Cardiac septum (tissue), 1 donor: ENCODE measurements around the gene ETFBKMT. TPM values are rescaled to one million over a fixed set of nuclear protein-coding genes. Genes with fewer than 3 reads are reported as not detected.
A peak's percentile ranks its signal among the peaks of the same experiment; 100 is the strongest.
"Not testable (repeated sequence)": the region's sequence is repeated elsewhere in the genome, so short reads cannot be mapped to it uniquely, and the experiment has no call there.

Source experiments
- DNase-seq: peaks from one replicate; pipeline ENCODE4 v3.0.0-alpha.2; 2020; ENCODE audit warnings: low spot score
- intact Hi-C: fragments of 100-400 bp; cut with DNase I; formaldehyde crosslinking; loops from one replicate; pipeline ENCODE4 v1.14.0; 2022
- total RNA-seq: library from RNA; stranded (reverse); fragmentation: NEBNext Ultra II Directional; extraction: Animal tissue kit (Norgen Biotek cat#: 25700); gene quantifications from one replicate; pipeline ENCODE4 v1.2.1, GENCODE V29; 2021
- donor health status: DM: no; HTN: no; CAD: no.

ETFBKMT gene
- total RNA-seq, 1 donor from 2014 or later, result 5.7 TPM

DNA sequence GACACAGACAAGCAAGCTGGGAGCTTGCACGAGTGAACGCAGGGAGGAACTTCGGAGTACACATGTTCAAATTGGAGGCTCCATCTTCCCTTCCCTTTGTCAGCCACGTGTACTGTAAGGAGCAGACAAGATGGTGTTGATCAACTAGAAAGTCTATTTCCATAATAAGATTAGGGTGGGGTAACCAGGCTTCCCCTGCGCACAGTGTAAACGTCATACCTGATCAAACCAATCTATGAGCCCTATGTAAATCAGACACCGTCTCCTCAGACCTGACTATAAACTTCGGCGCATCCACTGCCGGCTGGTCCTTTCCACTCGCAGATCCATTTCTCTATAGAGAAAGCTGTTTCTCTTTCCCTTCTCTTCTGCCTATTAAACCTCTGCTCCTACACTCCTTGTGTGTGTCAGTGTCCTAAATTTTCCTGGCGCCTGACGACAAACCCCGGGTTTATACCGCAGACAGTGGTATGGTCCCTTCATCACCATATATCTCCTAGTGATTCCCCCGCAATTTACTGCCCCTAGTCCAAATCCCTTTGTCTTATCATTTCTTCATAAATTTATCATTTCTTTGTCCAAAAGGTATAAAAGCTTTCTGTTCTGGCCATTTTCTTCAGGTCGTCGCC is 7.5 kb upstream of the ETFBKMT start:
- intact Hi-C loops, result loop anchor here (10.0 kb wide), 2 partner anchors 653 to 1023 kb away; partner anchors contain the start of gene DNM1L
- no peak for DNase-seq

DNA sequence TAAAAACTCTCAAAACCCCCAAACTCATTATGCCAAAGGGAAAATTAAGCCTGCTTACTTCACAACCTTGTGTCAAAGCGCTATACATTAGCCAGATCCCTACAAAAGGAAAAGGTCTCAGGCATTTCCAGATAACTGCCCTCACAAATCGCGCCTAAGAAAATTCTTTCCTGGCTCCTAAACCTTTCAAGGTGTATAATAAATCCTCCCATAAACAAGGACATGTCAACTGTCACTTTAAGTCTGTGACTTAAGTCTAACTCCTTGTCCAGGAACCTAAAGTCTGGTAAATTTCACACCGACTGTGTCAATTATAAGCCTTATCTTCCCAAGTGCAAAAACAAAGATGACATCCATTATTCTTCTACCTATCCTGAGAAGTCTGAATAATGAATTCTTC is 4.3 kb upstream of the ETFBKMT start:
- intact Hi-C loops, result loop anchor here (5.0 to 10.0 kb wide), 3 partner anchors 72 to 1020 kb away; partner anchors contain the start of genes AMN1 and DNM1L
- no peak for DNase-seq

DNA sequence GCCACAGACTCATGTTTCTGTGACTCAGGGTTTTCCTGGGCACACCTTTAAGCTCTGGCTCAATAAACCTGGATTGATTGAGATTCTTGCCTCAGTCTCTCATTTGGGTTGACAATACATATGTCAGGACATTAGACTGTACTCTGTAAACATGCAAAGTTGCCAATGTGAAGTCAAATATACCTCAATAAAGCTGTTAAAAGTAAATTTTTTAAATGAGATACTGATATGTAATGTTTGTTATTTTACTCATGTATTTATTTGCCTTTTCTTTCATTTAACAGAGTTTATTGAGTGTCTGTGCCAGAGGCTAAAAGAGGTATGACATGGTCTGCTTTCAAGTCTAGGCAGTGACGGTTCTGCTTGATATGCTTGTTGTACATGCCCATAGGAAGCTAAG is 3.7 kb upstream of the ETFBKMT start:
- intact Hi-C loops, result loop anchor here (5.0 to 10.0 kb wide), 3 partner anchors 72 to 1019 kb away; partner anchors contain the start of genes AMN1 and DNM1L
- DNase-seq, result no peak

DNA sequence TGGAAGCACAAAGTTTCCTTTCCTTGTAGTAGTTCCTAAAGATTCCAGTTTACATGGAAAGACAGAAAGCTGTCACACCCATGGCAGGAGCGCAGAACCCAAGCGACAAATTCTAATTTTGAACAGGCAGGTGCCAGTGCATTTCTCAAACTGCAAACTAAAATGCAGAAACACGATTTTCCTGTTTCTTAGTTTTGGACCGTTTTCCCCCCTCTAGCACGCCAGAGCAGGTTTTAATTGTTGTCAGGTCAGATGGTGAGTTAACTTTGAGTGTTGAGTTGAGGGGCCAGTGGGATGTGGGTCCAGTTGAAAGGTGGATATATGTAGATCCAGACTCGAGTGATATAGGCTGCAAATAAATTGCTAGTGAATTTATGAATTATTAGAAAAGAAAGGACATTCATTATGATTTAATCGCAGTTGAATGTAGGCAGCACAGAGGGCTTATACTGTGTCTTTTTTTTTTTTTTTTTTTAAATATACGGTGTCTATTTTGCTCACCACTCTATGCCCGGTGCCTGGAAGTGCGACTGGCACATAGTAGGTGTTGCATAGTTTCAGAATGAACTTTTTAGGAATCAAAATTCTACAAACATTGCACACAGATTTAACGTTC is 909 bp upstream of the ETFBKMT start:
- intact Hi-C loops, result loop anchor here (2.0 to 10.0 kb wide), 4 partner anchors 69 to 1016 kb away; partner anchors contain the start of genes AMN1, DNM1L and RESF1
- no peak for DNase-seq

DNA sequence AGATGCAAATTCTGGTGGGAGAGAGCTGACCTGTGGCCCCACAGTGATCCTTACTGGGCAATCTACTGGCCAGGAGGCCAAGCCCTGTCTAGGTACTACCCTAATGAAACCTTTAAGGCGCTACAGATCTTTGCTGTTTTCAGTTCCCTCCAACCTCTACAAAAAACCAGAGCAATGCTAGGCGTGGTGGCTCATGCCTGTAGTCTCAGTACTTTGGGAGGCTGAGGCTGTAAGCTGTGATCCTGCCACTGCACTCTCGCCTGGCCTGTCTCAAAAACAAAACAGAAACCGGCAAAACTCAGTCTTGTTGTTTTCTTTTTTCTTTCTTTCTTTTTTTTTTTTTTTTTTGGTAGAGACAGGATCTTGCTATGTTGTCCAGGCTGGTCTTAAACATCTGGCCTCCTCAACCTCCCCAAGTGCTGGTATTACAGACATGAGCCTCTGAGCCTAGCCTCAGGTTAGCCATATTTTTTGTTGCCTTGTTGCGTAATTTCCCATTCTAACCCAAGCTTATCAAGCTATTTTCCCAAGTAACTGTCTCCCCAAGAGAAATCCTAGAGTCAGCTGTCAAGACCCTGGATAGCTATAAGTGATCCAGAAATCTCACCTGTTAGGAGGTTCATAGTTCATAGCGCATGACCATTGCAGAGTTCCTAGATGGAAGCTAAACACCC is 2.8 kb downstream of the ETFBKMT start:
- DNase-seq, result no peak
- intact Hi-C loops, result no loop called here

DNA sequence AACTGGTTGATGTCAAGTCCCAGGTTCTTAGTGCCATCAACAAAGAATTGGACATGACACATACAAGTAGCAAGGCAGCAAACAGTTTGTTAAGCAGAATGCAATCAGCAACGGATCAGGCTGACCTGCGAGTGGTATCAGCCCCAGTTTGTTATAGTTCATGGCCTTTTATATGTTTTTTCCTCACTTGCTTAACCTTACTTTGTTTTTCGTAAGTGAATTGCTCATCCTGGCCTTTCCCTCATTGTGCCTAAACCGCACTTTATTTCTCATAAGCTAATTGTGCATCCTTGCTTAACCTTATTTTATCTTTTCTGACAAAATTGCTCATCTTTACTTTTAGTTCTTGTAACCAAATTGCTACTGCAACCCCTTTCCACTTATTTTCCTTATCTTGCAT is 4.1 kb downstream of the ETFBKMT start:
- DNase-seq, result no peak
- intact Hi-C loops, result no loop called here

DNA sequence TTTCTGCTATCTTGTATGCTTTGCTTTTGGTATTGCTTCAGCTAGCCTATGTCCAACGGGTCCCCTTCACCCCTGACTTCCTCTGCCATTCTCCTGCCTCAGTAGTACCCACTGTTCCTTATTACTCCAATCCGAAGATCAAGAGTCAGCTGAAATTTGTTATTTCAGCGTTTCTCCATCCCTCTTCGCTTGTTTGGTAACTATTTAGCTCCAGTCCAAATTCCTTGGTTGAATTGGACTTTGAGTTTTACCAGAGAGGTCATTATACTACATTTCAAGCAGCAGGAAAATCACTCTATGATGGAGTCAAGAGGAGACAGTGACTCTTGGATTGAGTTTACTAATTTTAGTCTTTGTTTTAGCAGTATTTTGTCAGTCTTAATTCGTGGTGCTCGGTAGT is 4.5 kb downstream of the ETFBKMT start:
- intact Hi-C loops, result no loop called here
- no peak for DNase-seq

DNA sequence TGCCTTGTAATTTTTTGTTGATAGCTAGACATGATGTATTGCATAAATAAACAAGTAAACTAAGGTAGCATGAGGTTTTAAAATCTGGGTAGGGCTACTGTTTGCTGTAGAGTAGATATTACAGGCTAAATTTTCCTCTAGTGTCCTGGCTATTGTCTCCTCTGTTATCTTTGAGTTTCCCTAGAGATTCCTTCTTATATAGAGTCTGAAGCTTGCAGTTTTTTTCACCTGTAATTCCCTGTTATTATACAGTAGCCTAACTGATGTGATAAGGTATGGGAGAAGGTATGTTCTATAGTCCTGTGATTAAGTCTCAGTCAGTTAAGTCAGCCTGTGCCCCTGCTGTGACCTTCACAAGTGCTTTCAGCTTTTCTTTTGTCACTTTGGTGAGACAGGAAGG is 9.5 kb downstream of the ETFBKMT start:
- no peak for DNase-seq
- intact Hi-C loops, result no loop called here

DNA sequence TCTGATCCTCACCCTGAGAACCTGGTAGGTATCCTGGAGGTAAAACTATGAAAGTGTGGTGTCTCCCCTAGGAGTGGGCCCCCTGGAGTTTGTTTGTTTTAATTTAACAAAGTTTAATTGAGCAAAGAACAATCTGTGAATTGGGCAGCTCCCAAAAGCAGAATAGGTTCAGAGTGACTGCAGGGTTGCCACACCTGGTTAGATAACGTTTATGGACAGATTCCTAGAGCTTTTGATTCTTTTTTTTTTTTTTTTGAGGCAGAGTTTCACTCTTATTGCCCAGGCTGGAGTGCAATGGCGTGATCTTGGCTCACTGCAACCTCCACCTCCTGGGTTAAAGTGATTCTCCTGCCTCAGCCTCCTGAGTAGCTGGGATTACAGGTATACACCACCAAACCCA is 10.1 kb downstream of the ETFBKMT start:
- DNase-seq, intact Hi-C loops: not testable (repeated sequence)

DNA sequence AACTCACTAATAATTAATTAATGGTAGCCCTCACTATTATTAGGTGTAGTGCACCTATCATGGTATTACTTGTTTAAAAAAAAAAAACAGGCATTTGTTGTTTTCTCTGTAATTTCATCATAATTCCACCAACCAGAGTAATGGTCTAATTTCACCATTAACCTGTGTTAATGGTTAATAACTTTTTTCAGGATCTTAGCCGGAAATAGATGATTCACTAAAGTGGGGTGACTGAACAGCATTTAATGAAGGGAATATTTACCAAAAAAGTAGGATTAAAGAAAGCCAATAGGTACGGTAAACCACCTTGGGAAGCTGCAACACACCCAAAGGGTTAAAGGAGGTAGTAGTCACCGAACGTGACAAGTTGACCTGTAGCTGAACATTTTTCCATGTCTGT is 13.0 kb downstream of the ETFBKMT start:
- no peak for DNase-seq
- intact Hi-C loops, result no loop called here

DNA sequence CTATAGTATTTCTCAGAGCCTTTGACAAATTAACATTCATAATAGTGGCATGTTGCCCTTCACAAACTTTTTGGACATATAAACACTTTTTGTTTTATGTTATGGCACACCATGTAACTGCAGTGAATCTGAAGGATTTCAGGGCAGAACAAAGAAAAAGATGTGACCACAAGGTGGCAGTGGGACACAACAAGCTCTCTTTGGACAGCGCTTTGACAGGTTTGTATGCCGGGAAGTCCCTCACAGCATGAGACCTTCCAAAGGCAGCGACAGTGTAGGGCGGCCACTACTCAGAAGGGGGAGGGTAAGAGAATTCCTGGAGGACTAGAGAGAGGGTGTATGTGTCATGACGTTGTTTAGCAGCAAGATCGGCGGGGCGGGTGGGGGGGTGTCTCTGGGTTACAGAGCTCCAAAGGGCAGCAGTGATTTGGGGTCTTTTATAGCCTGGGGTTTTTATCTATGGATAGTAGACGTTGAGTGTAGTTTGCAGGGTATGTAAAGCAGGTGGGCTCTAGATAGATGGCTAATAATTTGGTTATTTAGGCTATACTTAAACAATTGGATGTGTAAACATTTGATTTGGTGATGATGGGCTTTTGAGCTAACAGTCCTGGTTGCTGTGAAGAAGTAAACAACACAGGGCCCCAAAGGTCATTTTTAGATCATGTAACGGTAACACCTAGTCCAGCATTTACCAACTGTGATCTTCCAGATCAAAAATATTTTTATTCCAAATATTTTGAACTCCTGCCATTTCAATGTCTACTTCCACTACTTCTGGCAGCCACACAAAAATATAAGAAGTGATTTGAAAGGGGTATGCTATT is 22.9 kb downstream of the ETFBKMT start:
- intact Hi-C loops, result loop anchor here (10.0 kb wide), 2 partner anchors 382 to 622 kb away; no protein-coding TSS in a partner anchor
- DNase-seq, result peak; percentile 78

DNA sequence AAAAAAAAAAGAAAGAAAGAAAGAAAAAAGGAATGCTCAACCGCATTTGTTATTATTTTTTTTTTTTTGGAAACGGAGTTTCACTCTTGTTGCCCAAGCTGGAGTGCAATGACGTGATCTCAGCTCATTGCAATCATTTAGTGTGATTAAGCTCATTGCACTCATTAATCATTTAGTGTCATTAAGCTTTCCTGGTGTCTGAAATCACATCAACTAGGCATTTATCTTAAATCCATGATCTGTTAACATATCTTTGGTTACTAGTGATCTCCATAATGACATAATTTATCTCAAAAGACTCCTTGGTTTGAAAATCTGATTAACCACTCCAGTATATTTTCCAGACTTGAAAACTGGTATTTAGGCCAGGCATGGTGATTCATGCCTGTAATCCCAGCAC is 26.3 kb downstream of the ETFBKMT start:
- intact Hi-C loops, result loop anchor here (10.0 kb wide), 2 partner anchors 379 to 619 kb away; no protein-coding TSS in a partner anchor
- DNase-seq, result no peak

DNA sequence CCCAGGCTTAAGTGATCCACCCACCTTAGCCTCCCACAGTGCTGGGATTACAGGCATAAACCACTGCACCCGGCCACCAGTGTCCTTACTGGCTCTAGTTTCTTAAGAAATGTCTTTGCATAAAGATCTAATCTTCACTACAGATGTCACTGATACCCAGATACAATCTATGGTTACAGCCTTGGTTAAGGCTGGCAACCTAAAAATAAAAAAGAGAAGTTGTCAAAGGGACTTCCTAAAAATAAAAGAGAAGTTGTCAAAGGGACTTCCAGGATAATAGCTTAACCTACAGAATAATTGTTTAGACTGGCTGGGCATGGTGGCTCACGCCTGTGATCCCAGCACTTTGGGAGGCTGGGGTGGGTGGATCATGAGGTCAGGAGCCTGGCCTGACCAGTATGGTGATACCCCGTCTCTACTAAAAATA is 27.6 kb downstream of the ETFBKMT start:
- intact Hi-C loops, result loop anchor here (10.0 kb wide), 2 partner anchors 378 to 618 kb away; no protein-coding TSS in a partner anchor
- no peak for DNase-seq

DNA sequence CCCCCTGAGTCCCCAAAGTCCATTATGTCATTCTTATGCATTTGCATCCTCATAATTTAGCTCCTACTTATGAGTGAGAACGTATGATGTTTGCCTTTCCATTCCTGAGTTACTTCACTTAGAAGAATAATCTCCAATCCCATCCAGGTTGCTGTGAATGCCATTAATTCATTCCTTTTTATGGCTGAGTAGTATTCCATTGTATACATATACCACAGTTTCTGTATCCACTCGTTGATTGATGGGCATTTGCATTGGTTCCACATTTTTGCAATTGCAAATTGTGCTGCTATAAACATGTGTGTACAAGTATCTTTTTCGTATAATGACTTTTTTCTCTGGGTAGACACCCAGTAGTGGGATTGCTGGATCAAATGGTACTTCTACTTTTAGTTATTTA is 30.4 kb downstream of the ETFBKMT start:
- intact Hi-C loops, result loop anchor here (10.0 kb wide), 2 partner anchors 375 to 615 kb away; no protein-coding TSS in a partner anchor
- DNase-seq, result not testable (repeated sequence)

DNA sequence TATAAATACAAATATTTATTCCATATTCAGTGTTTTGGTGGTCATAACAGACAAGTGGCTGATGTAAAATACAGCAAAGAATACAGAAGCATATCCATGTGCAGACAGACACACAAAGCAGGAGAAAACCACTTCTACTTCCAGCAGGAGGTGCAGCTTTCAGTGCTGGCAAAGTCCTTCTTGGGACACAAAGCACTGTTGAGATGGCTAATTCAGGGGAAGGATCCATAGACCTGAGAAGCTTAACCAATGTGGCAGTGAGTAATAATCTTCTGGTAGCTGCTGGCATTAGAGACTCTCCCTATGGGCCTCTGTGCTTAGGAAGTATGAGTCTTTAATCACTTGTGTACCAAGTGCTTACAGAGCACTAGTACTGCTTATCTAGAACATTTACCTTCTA is 42.6 kb downstream of the ETFBKMT start:
- intact Hi-C loops, result no loop called here
- DNase-seq, result no peak

DNA sequence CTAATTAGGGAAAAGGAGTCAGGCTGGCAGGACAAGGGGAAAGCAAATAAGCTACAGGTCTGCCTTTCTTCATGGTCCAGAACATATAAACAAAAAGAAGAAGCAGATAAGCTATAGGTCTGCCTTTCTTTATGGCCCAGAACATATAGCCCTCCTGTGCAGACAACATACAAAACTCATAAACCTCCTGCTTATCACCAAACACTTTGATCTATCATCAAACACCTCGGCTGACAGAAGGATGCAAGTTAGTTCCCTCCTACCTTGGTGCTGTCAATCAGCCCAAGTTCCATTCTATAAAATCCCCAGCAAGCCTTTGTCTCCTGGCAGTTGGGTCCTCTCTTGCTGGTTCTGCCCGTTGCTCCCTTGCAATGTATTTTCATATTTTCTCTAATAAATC is 46.1 kb downstream of the ETFBKMT start:
- intact Hi-C loops, result no loop called here
- no peak for DNase-seq

DNA sequence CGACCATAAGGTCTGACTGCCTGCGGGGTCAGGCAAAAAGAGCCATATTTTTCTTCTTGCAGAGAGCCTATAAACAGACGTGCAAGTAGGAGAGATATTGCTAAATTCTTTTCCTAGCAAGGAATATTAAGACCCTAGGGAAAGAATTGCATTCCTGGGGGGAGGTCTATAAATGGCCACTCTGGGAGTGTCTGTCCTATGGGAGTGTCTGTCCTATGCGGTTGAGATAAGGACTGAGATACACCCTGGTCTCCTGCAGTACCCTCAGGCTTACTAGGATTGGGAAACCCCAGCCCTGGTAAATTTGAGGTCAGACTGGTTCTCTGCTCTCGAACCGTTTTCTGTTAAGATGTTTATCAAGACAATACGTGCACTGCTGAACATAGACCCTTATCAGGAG is 48.6 kb downstream of the ETFBKMT start:
- DNase-seq, intact Hi-C loops: not testable (repeated sequence)

DNA sequence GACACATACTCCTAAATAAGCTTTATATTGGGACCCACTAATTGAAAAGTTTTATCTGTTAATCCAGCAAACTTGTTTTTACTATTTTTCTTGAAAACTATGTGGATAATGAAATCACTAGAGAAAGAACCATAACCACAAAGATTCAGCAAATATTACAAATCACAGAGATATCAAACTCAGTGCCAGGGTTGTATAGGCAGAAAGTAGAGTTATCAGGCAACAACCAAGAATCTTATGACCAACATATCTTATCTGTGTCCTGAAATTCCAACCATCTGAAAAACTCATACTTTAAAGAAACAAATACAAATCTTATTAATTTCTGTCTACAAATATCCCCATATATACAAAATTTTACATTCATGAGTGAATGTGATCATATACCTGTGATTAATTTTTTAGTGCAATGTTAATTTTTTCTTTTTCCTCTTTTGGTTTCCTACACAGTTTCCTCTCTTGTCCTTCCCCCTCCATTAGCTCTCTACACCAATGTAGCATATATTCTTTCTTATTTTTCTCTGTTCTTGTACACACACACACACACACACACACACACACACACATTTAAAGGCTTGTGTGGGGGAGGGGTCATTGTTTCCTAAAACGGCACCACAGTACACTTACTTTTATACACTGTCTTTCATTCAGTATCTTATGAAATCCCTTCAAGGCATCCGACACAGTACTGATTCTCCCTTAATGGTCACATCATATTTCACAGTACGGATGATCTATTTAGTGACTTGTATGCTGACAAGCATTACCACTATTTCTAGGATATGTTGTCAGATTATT is 50.7 kb downstream of the ETFBKMT start:
- no peak for DNase-seq
- intact Hi-C loops, result no loop called here

DNA sequence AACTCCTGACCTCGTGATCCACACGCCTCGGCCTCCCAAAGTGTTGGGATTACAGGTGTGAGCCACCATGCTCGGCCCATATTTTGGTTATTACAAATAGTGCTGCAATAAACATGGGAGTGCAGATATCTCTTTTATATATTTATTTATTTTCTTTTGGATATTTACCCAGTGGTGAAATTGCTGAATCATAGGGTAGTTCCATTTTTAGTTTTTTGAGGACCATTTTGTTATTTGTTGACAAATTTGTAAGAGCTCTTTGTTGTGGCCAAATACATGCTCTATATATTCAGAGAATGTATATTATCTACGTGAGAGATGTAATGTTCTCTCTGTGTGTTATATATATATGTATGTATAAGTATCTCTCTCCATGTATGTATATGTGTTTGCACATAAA is 53.4 kb downstream of the ETFBKMT start:
- intact Hi-C loops, result no loop called here
- DNase-seq, result no peak
